Panc1 (cell line): ENCODE results near the gene GMCL2. TPM values are rescaled to one million over a fixed set of nuclear protein-coding genes. Genes with fewer than 3 reads are reported as not detected.

Experiments used
- ATAC-seq: fragments of 200-7000 bp; cut with Tn5 transposase; 2 replicates; pipeline ENCODE4 v1.9.1; 2020; ENCODE audit warnings: mild to moderate bottlenecking, moderate library complexity
- BruUV-seq: library from RNA; stranded (reverse); fragments of 400-500 nt; replicated peaks from 2 replicates; lab custom pipeline; 2021; lab: Mats Ljungman, UMichigan
- CTCF ChIA-PET: fragments of 300-600 bp; sonication (Branson Sonifier 250); formaldehyde crosslinking; loops from one replicate; lab custom pipeline; 2022; ENCODE audit warnings: antibody characterized with exemption; lab: Charles Lee
- POLR2A ChIA-PET: fragments of 300-600 bp; sonication (Branson Sonifier 250); formaldehyde crosslinking; loops from one replicate; lab custom pipeline; 2022; ENCODE audit warnings: antibody characterized with exemption; lab: Charles Lee
- DNase-seq: peaks from one replicate; pipeline ENCODE4 v3.0.0-alpha.2; 2010; ENCODE audit warnings: low read depth, low spot score
- H3K27ac ChIP-seq: 2 replicates; pipeline ENCODE4 v1.5.1; 2011; ENCODE audit warnings: mild to moderate bottlenecking, low read length, inconsistent platforms
- H3K27me3 ChIP-seq: fragments of 200-500 bp; sonication (Bioruptor generic); 2 replicates; pipeline ENCODE4 v1.6.0; 2014; ENCODE audit warnings: low read length, inconsistent platforms; ENCODE audit not compliant: control insufficient read depth, insufficient read depth
- H3K36me3 ChIP-seq: fragments of 200-500 bp; sonication (Bioruptor generic); 2 replicates; pipeline ENCODE4 v1.5.1; 2014; ENCODE audit warnings: inconsistent platforms, mild to moderate bottlenecking, low read length, moderate library complexity; ENCODE audit not compliant: control insufficient read depth, insufficient read depth
- H3K4me1 ChIP-seq: 2 replicates; pipeline ENCODE4 v1.5.1; 2011; ENCODE audit warnings: inconsistent platforms, mild to moderate bottlenecking, low read length, moderate library complexity; ENCODE audit not compliant: control insufficient read depth, insufficient read depth
- H3K4me3 ChIP-seq, 2 experiments: 2 replicates each; pipeline ENCODE4 v1.5.1; 2011 to 2012; ENCODE audit warnings: low read depth in 2 of 2, low read length in 2 of 2, mild to moderate bottlenecking in 2 of 2, inconsistent platforms in 1 of 2, moderate library complexity in 1 of 2
- H3K9me3 ChIP-seq: fragments of 200-500 bp; sonication (Bioruptor generic); 2 replicates; pipeline ENCODE4 v1.5.1; 2014; ENCODE audit warnings: low read depth, mild to moderate bottlenecking, inconsistent platforms, low read length, moderate library complexity; ENCODE audit not compliant: control insufficient read depth, insufficient read depth
- POLR2AphosphoS5 ChIP-seq: IDR thresholded peaks from 2 replicates; pipeline ENCODE4 v1.6.1; 2012; ENCODE audit warnings: mild to moderate bottlenecking, low read depth, low read length, moderate library complexity
- REST ChIP-seq, 2 experiments: IDR thresholded peaks; 2 replicates each; pipeline ENCODE4 v1.6.1; 2011 to 2012; ENCODE audit warnings: low read depth in 2 of 2, control low read depth in 1 of 2, low read length in 1 of 2, mild to moderate bottlenecking in 1 of 2, moderate library complexity in 1 of 2; ENCODE audit not compliant: insufficient read depth in 1 of 2
- SIN3A ChIP-seq: IDR thresholded peaks from 2 replicates; pipeline ENCODE4 v1.6.1; 2012; ENCODE audit warnings: low read depth, mild to moderate bottlenecking, low read length, moderate library complexity, borderline replicate concordance; ENCODE audit not compliant: insufficient read depth
- TCF7L2 ChIP-seq: IDR thresholded peaks from 2 replicates; pipeline ENCODE4 v1.6.1; 2011; ENCODE audit warnings: mild to moderate bottlenecking, low read depth, low read length, inconsistent platforms
- in situ Hi-C: cut with HindIII; loops from 2 replicates; pipeline ENCODE4 v1.10.0; 2016; ENCODE audit warnings: low sequenced_read_pairs, low pct_unique_long_range_greater_than_20kb
- intact Hi-C: fragments of 100-400 bp; cut with micrococcal nuclease; formaldehyde crosslinking; loops from one replicate; pipeline ENCODE4 v1.10.0; 2022; ENCODE audit not compliant: unreplicated experiment
- total RNA-seq: library from RNA; stranded (reverse); gene quantifications from one replicate; pipeline ENCODE4 v1.2.1, GENCODE V29; 2021; ENCODE audit not compliant: unreplicated experiment
- TF ChIP-seq, protein P1 (sequence below): fragments of 450-650 bp; IDR thresholded peaks from 2 replicates; pipeline ENCODE4 v1.5.1; 2017; ENCODE audit warnings: mild to moderate bottlenecking

The GMCL2 gene
- total RNA-seq, 1 experiment from 2014 or later: not detected

DNA sequence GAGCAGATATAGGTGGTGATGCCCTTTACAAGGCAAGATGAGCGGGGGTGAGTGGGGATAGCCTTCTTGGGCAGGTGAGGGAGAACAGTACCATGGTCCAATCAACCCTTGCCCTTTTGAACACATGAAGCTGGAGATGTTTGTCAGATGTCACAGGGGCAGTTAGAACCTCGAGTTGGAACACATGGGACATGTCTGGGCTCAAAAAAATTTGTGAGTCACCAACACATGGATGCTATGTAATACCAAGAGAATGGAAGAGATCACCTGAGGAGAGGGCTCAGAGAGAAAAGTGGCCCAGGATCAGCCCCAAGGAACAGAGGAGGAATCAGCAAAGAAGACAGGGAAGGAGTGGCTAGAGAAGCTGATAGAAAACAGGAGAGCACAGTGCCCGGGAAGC lies 40.8 kb upstream of the GMCL2 start:
- ATAC-seq: no peak
- Histone ChIP-seq H3K9me3 (no peaks in the 10 kb centered on the region), H3K36me3 (peaks cover 2% of the 10 kb centered on the region; the same call in 1 of the 2 replicates), H3K4me1 (peaks cover 13% of the 10 kb centered on the region), H3K27ac (no peak overlapping the region), H3K27me3 (no peaks in the 10 kb centered on the region), H3K4me3 (no peak overlapping the region)
- ChIA-PET CTCF (interaction anchor here (0.5 kb wide), 1 partner anchor 31 kb away, joined by 4 read pairs; no protein-coding TSS in a partner anchor), POLR2A (interaction anchor here (0.6 to 0.8 kb wide), 2 partner anchors 22 to 25 kb away, joined by 3 to 4 read pairs; no protein-coding TSS in a partner anchor)
- intact Hi-C loops (no loop called here), in situ Hi-C loops (no loop called here)
- BruUV-seq: no TSS peak
- TF ChIP-seq POLR2AphosphoS5 (no peak), TCF7L2 (no peak), REST (IDR thresholded peaks at IDR 0.05; ENCODE audit: insufficient read depth in 1 of 2, low read depth in 2 of 2, low read length in 1 of 2) (no peak), SIN3A (no peak)
- TF ChIP-seq, protein P1, sequence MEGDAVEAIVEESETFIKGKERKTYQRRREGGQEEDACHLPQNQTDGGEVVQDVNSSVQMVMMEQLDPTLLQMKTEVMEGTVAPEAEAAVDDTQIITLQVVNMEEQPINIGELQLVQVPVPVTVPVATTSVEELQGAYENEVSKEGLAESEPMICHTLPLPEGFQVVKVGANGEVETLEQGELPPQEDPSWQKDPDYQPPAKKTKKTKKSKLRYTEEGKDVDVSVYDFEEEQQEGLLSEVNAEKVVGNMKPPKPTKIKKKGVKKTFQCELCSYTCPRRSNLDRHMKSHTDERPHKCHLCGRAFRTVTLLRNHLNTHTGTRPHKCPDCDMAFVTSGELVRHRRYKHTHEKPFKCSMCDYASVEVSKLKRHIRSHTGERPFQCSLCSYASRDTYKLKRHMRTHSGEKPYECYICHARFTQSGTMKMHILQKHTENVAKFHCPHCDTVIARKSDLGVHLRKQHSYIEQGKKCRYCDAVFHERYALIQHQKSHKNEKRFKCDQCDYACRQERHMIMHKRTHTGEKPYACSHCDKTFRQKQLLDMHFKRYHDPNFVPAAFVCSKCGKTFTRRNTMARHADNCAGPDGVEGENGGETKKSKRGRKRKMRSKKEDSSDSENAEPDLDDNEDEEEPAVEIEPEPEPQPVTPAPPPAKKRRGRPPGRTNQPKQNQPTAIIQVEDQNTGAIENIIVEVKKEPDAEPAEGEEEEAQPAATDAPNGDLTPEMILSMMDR: no peak
- no peak for DNase-seq

GRCh38 chr5:178227138-178227659 lies 40.0 kb upstream of the GMCL2 start:
- POLR2A ChIA-PET: interaction anchor here (0.8 kb wide), 1 partner anchor 26 kb away, joined by 3 read pairs; no protein-coding TSS in a partner anchor
- in situ Hi-C loops: no loop called here
- Histone ChIP-seq H3K36me3 (peaks cover 2% of the 10 kb centered on the region; the same call in 1 of the 2 replicates), H3K27ac (no peak overlapping the region), H3K9me3 (no peaks in the 10 kb centered on the region), H3K4me3 (no peak overlapping the region), H3K27me3 (no peaks in the 10 kb centered on the region), H3K4me1 (peaks cover 11% of the 10 kb centered on the region)
- BruUV-seq: no TSS peak
- TF ChIP-seq POLR2AphosphoS5 (no peak), SIN3A (no peak), REST (IDR thresholded peaks at IDR 0.05; ENCODE audit: insufficient read depth in 1 of 2, low read depth in 2 of 2, low read length in 1 of 2) (no peak), TCF7L2 (no peak)
- TF ChIP-seq, protein P1: no peak
- intact Hi-C loops: no loop called here
- no peak for DNase-seq
- ATAC-seq: no peak
- CTCF ChIA-PET: no interaction called here
